ENCODE measurements around the gene PYGO2.
A peak's percentile ranks its signal among the peaks of the same experiment; 100 is the strongest.

The PYGO2 gene

GRCh38 chr1:154960446-154961136 is 991 bp downstream of the PYGO2 start:
- no peak for DNase-seq (ENCODE audit: low read depth)
- no peak for TF ChIP-seq CTCF (IDR thresholded peaks at IDR 0.05; ENCODE audit: low read depth, low read length)
- no peak for TF ChIP-seq MAX (IDR thresholded peaks at IDR 0.05; ENCODE audit: low read depth, low read length)
- TF ChIP-seq POLR2A (IDR thresholded peaks at IDR 0.05; ENCODE audit: extremely low read depth, insufficient read length), result no peak
- TF ChIP-seq MYC (IDR thresholded peaks at IDR 0.05; ENCODE audit: low read depth, low read length), result no peak
- peak overlapping the region; percentile 78 for H3K4me3 ChIP-seq (ENCODE audit: low read depth, low read length)

- TF ChIP-seq MYC (IDR thresholded peaks at IDR 0.05; ENCODE audit: low read depth, low read length) (no peak), CTCF (IDR thresholded peaks at IDR 0.05; ENCODE audit: low read depth, low read length) (no peak), MAX (IDR thresholded peaks at IDR 0.05; ENCODE audit: low read depth, low read length) (no peak), POLR2A (IDR thresholded peaks at IDR 0.05; ENCODE audit: extremely low read depth, insufficient read length) (no peak)
- H3K4me3 ChIP-seq (ENCODE audit: low read depth, low read length), result no peak overlapping the region
- no peak for DNase-seq (ENCODE audit: low read depth)
These were observed 2.2 kb downstream of the PYGO2 start for GRCh38 chr1:154959426-154959780.

- no peak for DNase-seq (ENCODE audit: low read depth)
- TF ChIP-seq MYC (IDR thresholded peaks at IDR 0.05; ENCODE audit: low read depth, low read length) (no peak), CTCF (IDR thresholded peaks at IDR 0.05; ENCODE audit: low read depth, low read length) (no peak), POLR2A (IDR thresholded peaks at IDR 0.05; ENCODE audit: extremely low read depth, insufficient read length) (no peak), MAX (IDR thresholded peaks at IDR 0.05; ENCODE audit: low read depth, low read length) (no peak)
- no peak overlapping the region for H3K4me3 ChIP-seq (ENCODE audit: low read depth, low read length)
These were observed 2.7 kb downstream of the PYGO2 start for GRCh38 chr1:154958681-154959425.

GRCh38 chr1:154958036-154958435 is 3.5 kb downstream of the PYGO2 start:
- no peak overlapping the region for H3K4me3 ChIP-seq (ENCODE audit: low read depth, low read length)
- no peak for DNase-seq (ENCODE audit: low read depth)
- no peak for TF ChIP-seq CTCF (IDR thresholded peaks at IDR 0.05; ENCODE audit: low read depth, low read length)
- no peak for TF ChIP-seq MYC (IDR thresholded peaks at IDR 0.05; ENCODE audit: low read depth, low read length)
- no peak for TF ChIP-seq POLR2A (IDR thresholded peaks at IDR 0.05; ENCODE audit: extremely low read depth, insufficient read length)
- TF ChIP-seq MAX (IDR thresholded peaks at IDR 0.05; ENCODE audit: low read depth, low read length), result no peak

- no peak overlapping the region for H3K4me3 ChIP-seq (ENCODE audit: low read depth, low read length)
- TF ChIP-seq MAX (IDR thresholded peaks at IDR 0.05; ENCODE audit: low read depth, low read length) (no peak), POLR2A (IDR thresholded peaks at IDR 0.05; ENCODE audit: extremely low read depth, insufficient read length) (no peak), MYC (IDR thresholded peaks at IDR 0.05; ENCODE audit: low read depth, low read length) (no peak), CTCF (IDR thresholded peaks at IDR 0.05; ENCODE audit: low read depth, low read length) (no peak)
- no peak for DNase-seq (ENCODE audit: low read depth)
These were observed 4.4 kb downstream of the PYGO2 start for GRCh38 chr1:154957091-154957657.
